ENCODE measurements around the gene ATG2A.

ATG2A gene

GRCh38 chr11:64918017-64918416, 1.0 kb upstream of the ATG2A start:
- TF ChIP-seq CTCF (IDR thresholded peaks at IDR 0.05): no peak
- no peak for DNase-seq
- H3K4me3 ChIP-seq: peak overlapping the region; percentile 78 to 85
- peaks cover 0 to 29% (median 20%) of the 10 kb centered on the region in 4 donors for H3K4me1 ChIP-seq
- intact Hi-C loops (cut with DNase I; ENCODE audit: low total_unique reads): no loop called here
- no peaks in the 10 kb centered on the region for H3K27me3 ChIP-seq
- H3K9me3 ChIP-seq: no peaks in the 10 kb centered on the region
- peak overlapping the region; percentile 76 to 78 for H3K27ac ChIP-seq
- peaks cover 13 to 17% (median 15%) of the 10 kb centered on the region in 3 donors for H3K36me3 ChIP-seq

- no peaks in the 10 kb centered on the region for H3K27me3 ChIP-seq
- TF ChIP-seq CTCF (IDR thresholded peaks at IDR 0.05): no peak
- intact Hi-C loops (cut with DNase I; ENCODE audit: low total_unique reads): no loop called here
These were observed 620 bp upstream of the ATG2A start for GRCh38 chr11:64917663-64917995.

GRCh38 chr11:64916040-64916774, 802 bp downstream of the ATG2A start:
- no peaks in the 10 kb centered on the region for H3K9me3 ChIP-seq
- peak in 1 of 2 donors; percentile 64 for DNase-seq
- H3K27ac ChIP-seq: peak overlapping the region; percentile 76 to 80
- peak overlapping the region; percentile 78 to 85 for H3K4me3 ChIP-seq
- TF ChIP-seq CTCF (IDR thresholded peaks at IDR 0.05): no peak
- H3K36me3 ChIP-seq: peaks cover 31 to 35% (median 33%) of the 10 kb centered on the region in 3 donors
- peaks cover 0 to 29% (median 20%) of the 10 kb centered on the region in 4 donors for H3K4me1 ChIP-seq
- no peaks in the 10 kb centered on the region for H3K27me3 ChIP-seq
- intact Hi-C loops (cut with DNase I; ENCODE audit: low total_unique reads): no loop called here

More at GRCh38 chr11:64917663-64917995, 620 bp upstream of the ATG2A start:
- Histone ChIP-seq H3K4me1 (peaks cover 0 to 29% (median 20%) of the 10 kb centered on the region in 4 donors), H3K4me3 (peak overlapping the region; percentile 78 to 85), H3K27ac (peak overlapping the region; percentile 76 to 78), H3K9me3 (no peaks in the 10 kb centered on the region), H3K36me3 (peaks cover 17 to 21% (median 19%) of the 10 kb centered on the region in 3 donors)
- no peak for DNase-seq

GRCh38 chr11:64915376-64915887, 1.6 kb downstream of the ATG2A start:
- no peaks in the 10 kb centered on the region for H3K27me3 ChIP-seq
- H3K9me3 ChIP-seq: no peaks in the 10 kb centered on the region
- peaks cover 0 to 29% (median 20%) of the 10 kb centered on the region in 4 donors for H3K4me1 ChIP-seq
- H3K4me3 ChIP-seq: peak overlapping the region; percentile 78 to 85
- H3K27ac ChIP-seq: peak overlapping the region; percentile 76 to 80
- intact Hi-C loops (cut with DNase I; ENCODE audit: low total_unique reads): no loop called here
- H3K36me3 ChIP-seq: peaks cover 39 to 43% (median 41%) of the 10 kb centered on the region in 3 donors
- DNase-seq: no peak
- TF ChIP-seq CTCF (IDR thresholded peaks at IDR 0.05): no peak

- Histone ChIP-seq H3K4me1 (peaks cover 0 to 29% (median 20%) of the 10 kb centered on the region in 4 donors), H3K27ac (no peak overlapping the region), H3K4me3 (no peak overlapping the region), H3K9me3 (no peaks in the 10 kb centered on the region), H3K27me3 (no peaks in the 10 kb centered on the region), H3K36me3 (peaks cover 52 to 56% (median 54%) of the 10 kb centered on the region in 3 donors)
- TF ChIP-seq CTCF (IDR thresholded peaks at IDR 0.05): no peak
- DNase-seq: no peak
- intact Hi-C loops (cut with DNase I; ENCODE audit: low total_unique reads): no loop called here
These were observed 2.9 kb downstream of the ATG2A start for GRCh38 chr11:64914123-64914522.
